Transverse colon (tissue), 4 donors: ENCODE data around the gene SP6. TPM values are rescaled to one million over a fixed set of nuclear protein-coding genes. Genes with fewer than 3 reads are reported as not detected.

ENCODE experiments used
- DNase-seq: peaks from one replicate; pipeline ENCODE4 v3.0.0-alpha.2; 2019
- H3K27ac ChIP-seq, 4 donors: fragments of 200-600 bp; sonication (generic); 2 replicates each; pipeline ENCODE4 v1.5.1; 2016 to 2018; ENCODE audit warnings: inconsistent platforms in 4 of 4
- H3K27me3 ChIP-seq: fragments of 200-600 bp; sonication (generic); 2 replicates; pipeline ENCODE4 v1.5.1; 2017; ENCODE audit warnings: inconsistent platforms
- H3K36me3 ChIP-seq, 4 donors: fragments of 200-600 bp; sonication (generic); 2 replicates each; pipeline ENCODE4 v1.5.1; 2017 to 2019; ENCODE audit warnings: inconsistent platforms in 4 of 4
- H3K4me1 ChIP-seq, 4 donors: fragments of 200-600 bp; sonication (generic); 2 replicates each; pipeline ENCODE4 v1.5.1; 2017 to 2020; ENCODE audit warnings: inconsistent platforms in 4 of 4
- H3K4me3 ChIP-seq, 4 donors: fragments of 200-600 bp; sonication (generic); 1 replicate in 1 of 4; 2 replicates in 3 of 4; pipeline versions ENCODE4 v1.5.1 to v1.6.1; 2017 to 2019; ENCODE audit warnings: inconsistent platforms in 4 of 4
- H3K9me3 ChIP-seq, 2 donors: fragments of 200-600 bp; sonication (generic); 2 replicates each; pipeline ENCODE4 v1.5.1; 2017 to 2019; ENCODE audit warnings: inconsistent platforms in 2 of 2
- CTCF ChIP-seq, 5 experiments: fragments of 200-600 bp in 3 of 5; fragments of 450-650 bp in 2 of 5; sonication (generic) in 3 of 5; IDR thresholded peaks; 1 replicate in 2 of 5; 2 replicates in 3 of 5; pipeline ENCODE4 v1.5.1; 2016 to 2017; ENCODE audit warnings: antibody characterized with exemption in 5 of 5, inconsistent platforms in 3 of 5, mild to moderate bottlenecking in 2 of 5, moderate library complexity in 1 of 5
- EP300 ChIP-seq: sonication (generic); formaldehyde crosslinking; IDR thresholded peaks from one replicate; pipeline ENCODE4 v1.6.1; 2017; ENCODE audit warnings: antibody characterized with exemption, low read depth
- POLR2A ChIP-seq: fragments of 450-650 bp; IDR thresholded peaks from one replicate; pipeline ENCODE4 v1.6.1; 2016; ENCODE audit warnings: antibody characterized with exemption, mild to moderate bottlenecking, moderate library complexity
- POLR2AphosphoS5 ChIP-seq, 3 donors: sonication (generic); formaldehyde crosslinking; IDR thresholded peaks; one replicate each; pipeline ENCODE4 v1.6.1; 2016; ENCODE audit warnings: antibody characterized with exemption in 3 of 3
- WGBS, 2 donors: methylation state at CpG; one replicate each; pipeline ENCODE4 v1.1.5; 2018; ENCODE audit warnings: low coverage in 1 of 2; 5-methylcytosine and 5-hydroxymethylcytosine counted together
- in situ Hi-C, 4 donors: fragments of 200-750 bp; cut with MboI; loops; one replicate each; pipeline versions ENCODE4 v1.15.0 to v1.15.1; 2017; ENCODE audit warnings: low sequenced_read_pairs in 3 of 4, low pct_ligation_motif_present in 1 of 4, low pct_unique_long_range_greater_than_20kb in 1 of 4
- intact Hi-C: fragments of 100-400 bp; cut with DNase I; formaldehyde crosslinking; loops from one replicate; pipeline ENCODE4 v1.15.1; 2023; ENCODE audit warnings: low total_unique reads
- total RNA-seq, 4 donors: library from RNA; depleted of rRNA; stranded (reverse); fragments of >200 nt; gene quantifications; one replicate each; pipeline ENCODE4 v1.1.0, GENCODE V29; 2016

SP6 gene
- total RNA-seq, 4 donors from 2014 or later: 0.40 to 5.9 (median 4.9) TPM

DNA sequence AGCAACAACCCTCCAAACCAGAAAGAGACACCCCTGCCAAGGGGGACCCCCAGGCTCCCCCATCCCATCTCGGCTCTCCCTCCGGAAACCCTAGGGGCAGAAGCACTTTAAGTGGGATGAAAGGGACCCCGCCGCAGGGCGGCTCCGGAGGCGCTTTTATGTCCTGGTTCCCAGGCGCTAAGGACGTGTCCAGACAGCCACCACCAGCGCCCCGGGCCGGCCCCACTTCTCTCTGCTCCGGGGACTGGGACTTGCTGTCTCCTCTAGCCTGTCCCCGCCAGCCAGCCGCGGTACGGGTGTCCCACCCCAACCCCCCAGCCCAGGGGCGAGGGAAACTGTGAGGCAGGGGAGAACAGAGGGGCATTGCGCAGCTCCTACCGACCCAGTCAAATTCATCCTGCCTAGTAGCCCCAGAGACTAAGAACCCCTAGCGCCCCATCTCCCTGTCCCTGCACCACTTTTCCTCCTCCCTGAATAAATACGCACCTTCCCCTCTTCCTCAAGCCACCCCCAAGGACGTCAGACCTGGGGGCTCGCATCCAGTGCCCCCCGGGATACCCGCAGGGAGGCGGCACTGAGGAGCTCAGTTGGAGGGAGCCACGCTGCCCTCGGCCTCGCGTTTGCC, 4.1 kb downstream of the SP6 start:
- H3K36me3 ChIP-seq: no peaks in the 10 kb centered on the region
- WGBS, 2 donors: 57% methylated on average over 30 of the region's 31 CpGs; no CpG with 5 or more reads in 1 of the 2 donors
- no peaks in the 10 kb centered on the region for H3K9me3 ChIP-seq
- in situ Hi-C loops: loop anchor here in 1 of 4 donors (25.0 kb wide), 1 partner anchor 115 kb away; the partner anchor contains the start of genes CDK5RAP3 and PRR15L
- no peak overlapping the region for H3K4me3 ChIP-seq
- intact Hi-C loops: loop anchor here (10.0 kb wide), 1 partner anchor 98 kb away; the partner anchor contains the start of gene PNPO
- H3K4me1 ChIP-seq: peaks cover 8 to 40% (median 28%) of the 10 kb centered on the region in 4 donors
- TF ChIP-seq CTCF (IDR thresholded peaks at IDR 0.05) (no peak), POLR2A (no peak), POLR2AphosphoS5 (IDR thresholded peaks at IDR 0.05) (no peak), EP300 (no peak)
- H3K27me3 ChIP-seq: peaks cover 57% of the 10 kb centered on the region
- no peak for DNase-seq
- H3K27ac ChIP-seq: no peak overlapping the region

GRCh38 chr17:47845716-47846075, 5.3 kb downstream of the SP6 start:
- Histone ChIP-seq H3K36me3 (no peaks in the 10 kb centered on the region), H3K4me3 (no peak overlapping the region), H3K4me1 (peaks cover 4 to 35% (median 24%) of the 10 kb centered on the region in 4 donors), H3K9me3 (no peaks in the 10 kb centered on the region), H3K27me3 (peaks cover 46% of the 10 kb centered on the region), H3K27ac (no peak overlapping the region)
- no peak for DNase-seq
- in situ Hi-C loops (loop anchor here in 1 of 4 donors (25.0 kb wide), 1 partner anchor 117 kb away; the partner anchor contains the start of genes CDK5RAP3 and PRR15L), intact Hi-C loops (loop anchor here (10.0 kb wide), 1 partner anchor 99 kb away; the partner anchor contains the start of gene PNPO)
- 79% methylated on average over 3 of the region's 3 CpGs; no CpG with 5 or more reads in 1 of the 2 donors for WGBS, 2 donors
- TF ChIP-seq EP300 (no peak), POLR2AphosphoS5 (IDR thresholded peaks at IDR 0.05) (no peak), POLR2A (no peak), CTCF (IDR thresholded peaks at IDR 0.05) (no peak)

- H3K27ac ChIP-seq: no peak overlapping the region
- in situ Hi-C loops: loop anchor here (5.0 to 25.0 kb wide), 3 partner anchors 42 to 117 kb away; partner anchors contain the start of genes CDK5RAP3 (in 1 of the 4) and PRR15L (in 1 of the 4)
Measured at GRCh38 chr17:47844814-47845715, 5.9 kb downstream of the SP6 start.

More at GRCh38 chr17:47844814-47845715, 5.9 kb downstream of the SP6 start:
- no peak for DNase-seq
- peaks cover 9 to 35% (median 26%) of the 10 kb centered on the region in 4 donors for H3K4me1 ChIP-seq
- peaks cover 39% of the 10 kb centered on the region for H3K27me3 ChIP-seq
- H3K9me3 ChIP-seq: no peaks in the 10 kb centered on the region
- TF ChIP-seq CTCF (IDR thresholded peaks at IDR 0.05): peak in 4 of 5 experiments; percentile 6 to 24 (median 16)
- TF ChIP-seq EP300: no peak
- 56 to 73% methylated on average over 2 to 4 of the region's 4 CpGs for WGBS, 2 donors
- intact Hi-C loops: loop anchor here (10.0 kb wide), 1 partner anchor 100 kb away; the partner anchor contains the start of gene PNPO
- no peak overlapping the region for H3K4me3 ChIP-seq
- H3K36me3 ChIP-seq: no peaks in the 10 kb centered on the region
